Esophagus (tissue), 2 donors: Measurements from ENCODE around the gene FOXN4. TPM values are rescaled to one million over a fixed set of nuclear protein-coding genes. Genes with fewer than 3 reads are reported as not detected.

ENCODE experiments used
- polyA plus RNA-seq, 2 donors: library from polyadenylated mRNA; stranded (reverse); fragments of 200-250 nt; gene quantifications; one replicate each; pipeline ENCODE4 v1.2.3, GENCODE V29; 2013
- donor health status: healthy with polysubstance abuse.
- donor health status: Bipolar disorder and iron deficiency.

FOXN4 gene
- polyA plus RNA-seq, 2 donors: not detected

Other genes with a start within 250 kb of the FOXN4 start
- 10 to 100 TPM; 20.1 to 28.5 TPM for gene ALKBH2, start 215.8 kb downstream of the FOXN4 start, polyA plus RNA-seq
- gene UNG, start 211.7 kb downstream of the FOXN4 start, polyA plus RNA-seq: 10 to 100 TPM; 22.9 to 27.5 TPM
- gene ACACB, start 192.7 kb downstream of the FOXN4 start, polyA plus RNA-seq: 10 to 100 TPM in 1 of 2 donors, 1 to 10 TPM in 1; 8.6 to 18.2 TPM
- gene MYO1H, start 38.6 kb upstream of the FOXN4 start, polyA plus RNA-seq: under 1 TPM; 0.62 to 0.86 TPM
- 10 to 100 TPM; 15.4 to 28.2 TPM for gene KCTD10, start 168.0 kb upstream of the FOXN4 start, polyA plus RNA-seq
- 10 to 100 TPM; 12.6 to 14.0 TPM for gene UBE3B, start 168.3 kb upstream of the FOXN4 start, polyA plus RNA-seq